ENCODE measurements around the gene AJM1.

The AJM1 gene

DNA sequence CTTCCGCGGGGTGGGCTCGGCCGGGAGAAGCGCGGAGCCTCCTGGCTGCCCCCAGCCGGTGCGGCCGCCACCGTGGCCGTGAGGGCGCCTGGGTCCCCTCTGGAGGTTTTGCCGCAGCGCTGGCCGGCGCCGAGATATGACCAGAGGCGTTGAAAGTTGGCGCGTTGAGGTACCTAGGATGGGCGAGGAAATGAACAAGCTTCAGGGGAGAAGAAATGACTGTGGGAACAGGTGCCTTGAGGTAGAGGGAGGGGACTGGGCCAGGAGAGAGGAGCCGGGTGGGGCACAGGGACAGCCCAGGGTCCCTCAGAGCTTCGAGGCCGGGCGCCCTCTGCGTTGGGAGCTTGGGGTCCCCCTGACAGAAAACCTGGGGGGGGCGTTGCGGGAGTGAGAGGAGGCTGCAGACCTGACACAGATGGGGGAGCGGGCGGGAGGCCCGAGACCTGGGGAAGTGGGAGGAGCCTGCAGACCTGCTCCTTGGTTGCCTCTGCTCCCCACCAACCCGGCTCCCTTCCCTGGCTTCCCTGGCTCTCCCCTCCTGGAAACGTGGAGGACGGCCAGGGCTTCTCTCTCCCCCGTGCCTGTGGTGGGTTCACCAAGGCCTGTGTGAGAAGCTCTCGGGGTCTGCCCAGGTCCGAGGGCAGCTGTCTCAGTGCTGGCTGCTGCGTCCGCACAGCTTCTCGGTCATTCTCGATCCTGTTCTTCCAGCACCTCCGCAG is 20.3 kb upstream of the AJM1 start:
- Histone ChIP-seq H3K27me3 (ENCODE audit: insufficient read depth, poor library complexity, severe bottlenecking) (no peaks in the 10 kb centered on the region), H3K36me3 (ENCODE audit: low read depth) (peaks cover 20% of the 10 kb centered on the region), H3K4me1 (ENCODE audit: insufficient read depth, poor library complexity, severe bottlenecking) (no peaks in the 10 kb centered on the region), H3K27ac (ENCODE audit: poor library complexity, severe bottlenecking) (no peak overlapping the region), H3K4me3 (ENCODE audit: severe bottlenecking) (no peak overlapping the region), H3K9me3 (ENCODE audit: severe bottlenecking) (no peaks in the 10 kb centered on the region)
- ATAC-seq (ENCODE audit: low read depth) (no peak), DNase-seq (ENCODE audit: low spot score) (peak; percentile 59)
- no peak for TF ChIP-seq CTCF (IDR thresholded peaks at IDR 0.05; ENCODE audit: poor library complexity, severe bottlenecking)

- Histone ChIP-seq H3K36me3 (ENCODE audit: low read depth) (peaks cover 22% of the 10 kb centered on the region), H3K9me3 (ENCODE audit: severe bottlenecking) (no peaks in the 10 kb centered on the region), H3K27ac (ENCODE audit: poor library complexity, severe bottlenecking) (no peak overlapping the region), H3K4me3 (ENCODE audit: severe bottlenecking) (no peak overlapping the region), H3K27me3 (ENCODE audit: insufficient read depth, poor library complexity, severe bottlenecking) (no peaks in the 10 kb centered on the region), H3K4me1 (ENCODE audit: insufficient read depth, poor library complexity, severe bottlenecking) (no peaks in the 10 kb centered on the region)
- DNase-seq (ENCODE audit: low spot score) (peak; percentile 56), ATAC-seq (ENCODE audit: low read depth) (no peak)
- no peak for TF ChIP-seq CTCF (IDR thresholded peaks at IDR 0.05; ENCODE audit: poor library complexity, severe bottlenecking)
These were observed 18.9 kb upstream of the AJM1 start for GRCh38 chr9:136823136-136824046.

DNA sequence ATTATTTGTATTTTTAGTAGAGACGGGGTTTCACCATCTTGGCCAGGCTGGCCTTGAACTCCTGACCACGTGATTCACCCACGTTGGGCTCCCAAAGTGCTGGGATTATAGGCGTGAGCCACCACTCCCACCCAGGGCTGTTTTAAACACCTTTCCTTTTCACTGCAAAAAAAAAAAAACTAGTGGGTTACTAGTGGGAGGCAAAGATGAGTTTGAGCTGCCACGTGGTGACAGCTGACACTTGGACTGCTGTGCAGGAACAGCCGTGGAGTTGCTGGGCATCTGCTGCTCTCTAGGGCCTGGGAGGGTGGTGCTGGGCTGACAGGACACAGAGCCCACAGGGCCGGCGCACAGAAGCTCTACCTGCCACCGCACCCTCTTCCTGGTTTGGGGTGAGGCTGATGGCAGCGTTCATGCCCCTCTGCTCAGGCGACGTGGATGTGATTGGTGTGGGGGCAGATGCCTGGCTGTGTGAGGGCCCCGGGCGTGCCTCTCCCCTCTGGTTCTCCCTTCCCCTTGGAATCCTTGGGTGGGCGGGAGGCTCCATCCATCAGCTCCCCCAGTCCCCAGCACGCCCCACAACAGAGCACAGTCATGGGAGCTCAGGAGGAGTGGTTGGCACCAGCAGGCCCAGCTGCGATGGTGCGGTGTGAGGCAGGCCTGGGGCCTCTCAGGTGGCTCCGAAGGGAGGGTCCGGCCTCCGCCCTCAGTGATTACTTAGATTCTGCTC is 17.6 kb upstream of the AJM1 start:
- DNase-seq (ENCODE audit: low spot score) (no peak), ATAC-seq (ENCODE audit: low read depth) (no peak)
- H3K27ac ChIP-seq (ENCODE audit: poor library complexity, severe bottlenecking): no peak overlapping the region
- TF ChIP-seq CTCF (IDR thresholded peaks at IDR 0.05; ENCODE audit: poor library complexity, severe bottlenecking): no peak
- no peaks in the 10 kb centered on the region for H3K27me3 ChIP-seq (ENCODE audit: insufficient read depth, poor library complexity, severe bottlenecking)
- peaks cover 30% of the 10 kb centered on the region for H3K36me3 ChIP-seq (ENCODE audit: low read depth)
- no peaks in the 10 kb centered on the region for H3K9me3 ChIP-seq (ENCODE audit: severe bottlenecking)
- no peak overlapping the region for H3K4me3 ChIP-seq (ENCODE audit: severe bottlenecking)
- H3K4me1 ChIP-seq (ENCODE audit: insufficient read depth, poor library complexity, severe bottlenecking): no peaks in the 10 kb centered on the region

DNA sequence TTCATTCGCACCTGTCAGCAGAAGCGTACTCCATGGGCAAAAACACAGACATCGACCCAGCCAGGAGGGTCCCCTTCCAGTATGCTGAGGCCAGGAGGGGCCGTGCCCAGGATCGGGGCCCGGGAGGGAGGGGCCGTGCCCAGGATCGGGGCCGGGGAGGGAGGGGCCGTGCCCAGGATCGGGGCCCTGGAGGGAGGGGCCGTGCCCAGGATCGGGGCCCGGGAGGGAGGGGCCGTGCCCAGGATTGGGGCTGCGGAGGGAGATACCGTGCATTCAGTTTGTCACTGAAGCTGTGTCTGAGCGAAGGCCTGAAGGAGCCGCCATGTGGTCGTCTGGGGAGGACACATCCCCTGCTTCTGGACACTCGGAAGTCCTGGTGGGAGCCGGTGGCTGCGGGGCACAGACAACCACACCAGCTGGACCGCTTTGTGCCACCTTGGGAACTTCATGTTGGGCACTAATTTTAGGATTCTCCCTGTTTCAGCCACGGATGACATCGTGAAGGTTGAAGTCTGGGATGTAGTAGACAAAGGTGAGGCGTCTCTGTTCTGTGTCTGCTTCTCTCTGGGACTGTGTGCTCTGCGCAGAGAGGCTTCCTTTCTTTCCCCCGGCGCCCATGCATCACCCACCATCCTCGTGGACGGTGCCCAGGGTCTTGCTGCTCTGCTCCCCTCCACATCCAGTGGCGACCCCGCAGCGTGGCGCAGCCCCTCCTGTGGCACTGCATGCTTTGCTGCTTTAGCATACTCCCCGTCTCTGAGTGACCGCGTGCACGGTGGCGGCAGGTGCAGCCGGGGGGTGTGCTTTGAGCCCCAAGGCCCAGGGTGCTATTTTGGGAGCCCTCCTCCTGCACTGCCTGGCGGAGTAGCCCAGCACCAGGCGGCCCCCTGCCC is 16.7 kb upstream of the AJM1 start:
- no peak overlapping the region for H3K4me3 ChIP-seq (ENCODE audit: severe bottlenecking)
- no peaks in the 10 kb centered on the region for H3K27me3 ChIP-seq (ENCODE audit: insufficient read depth, poor library complexity, severe bottlenecking)
- peaks cover 30% of the 10 kb centered on the region for H3K36me3 ChIP-seq (ENCODE audit: low read depth)
- ATAC-seq (ENCODE audit: low read depth) (no peak), DNase-seq (ENCODE audit: low spot score) (no peak)
- no peaks in the 10 kb centered on the region for H3K9me3 ChIP-seq (ENCODE audit: severe bottlenecking)
- no peaks in the 10 kb centered on the region for H3K4me1 ChIP-seq (ENCODE audit: insufficient read depth, poor library complexity, severe bottlenecking)
- no peak overlapping the region for H3K27ac ChIP-seq (ENCODE audit: poor library complexity, severe bottlenecking)
- TF ChIP-seq CTCF (IDR thresholded peaks at IDR 0.05; ENCODE audit: poor library complexity, severe bottlenecking): no peak
